ENCODE results near the gene CDKAL1.
"Not testable (repeated sequence)": the region's sequence is repeated elsewhere in the genome, so short reads cannot be mapped to it uniquely, and the experiment has no call there.

CDKAL1 gene

DNA sequence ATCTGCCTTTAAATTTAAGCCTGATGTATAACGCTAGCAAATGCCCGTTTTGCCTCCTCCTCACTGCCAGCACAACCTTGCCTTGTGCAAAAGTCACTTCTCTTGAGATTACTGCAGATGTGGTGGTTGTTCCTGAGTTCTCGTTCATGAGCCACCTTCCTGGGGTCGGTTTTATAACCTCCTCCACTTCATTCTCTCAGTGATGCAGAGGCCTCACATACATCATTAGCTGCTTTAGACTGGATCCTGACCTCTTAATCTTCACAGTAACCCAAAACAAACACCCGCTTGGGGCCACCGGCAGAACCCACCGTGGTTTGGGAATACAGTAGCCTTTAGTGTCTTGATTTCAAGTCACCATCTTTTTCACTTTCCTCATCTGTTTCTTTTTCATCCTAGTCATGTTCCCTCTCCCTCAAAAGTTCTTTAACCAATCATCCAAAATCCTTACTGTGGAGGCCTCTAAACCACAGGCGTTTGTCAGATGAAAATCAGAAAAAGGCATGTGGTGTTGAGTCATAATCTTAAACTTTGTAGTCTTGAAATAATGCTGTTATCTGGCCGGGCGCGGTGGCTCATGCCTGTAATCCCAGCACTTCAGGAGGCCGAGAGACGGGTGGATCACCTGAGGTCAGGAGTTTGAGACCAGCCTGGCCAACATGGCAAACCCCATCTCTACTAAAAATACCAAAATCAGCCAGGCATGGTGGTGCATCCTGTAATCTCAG, 629.0 kb downstream of the CDKAL1 start:
- DNase-seq, result no peak

DNA sequence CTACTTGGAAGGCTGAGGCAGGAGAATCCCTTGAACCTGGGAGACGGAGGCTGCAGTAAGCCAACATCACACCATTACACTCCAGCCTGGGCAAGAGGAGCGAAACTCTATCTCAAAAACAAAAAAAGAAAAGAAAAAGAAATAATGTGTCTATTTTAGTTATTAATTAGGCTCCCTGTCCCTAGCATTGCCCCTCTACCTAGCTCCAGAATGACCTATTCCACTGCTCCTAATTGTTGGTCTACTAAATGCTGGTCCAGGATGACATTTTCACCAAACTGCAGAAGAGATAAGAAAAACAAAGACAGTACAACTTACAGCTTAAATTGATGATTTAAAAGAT, 629.6 kb downstream of the CDKAL1 start:
- no peak for DNase-seq

DNA sequence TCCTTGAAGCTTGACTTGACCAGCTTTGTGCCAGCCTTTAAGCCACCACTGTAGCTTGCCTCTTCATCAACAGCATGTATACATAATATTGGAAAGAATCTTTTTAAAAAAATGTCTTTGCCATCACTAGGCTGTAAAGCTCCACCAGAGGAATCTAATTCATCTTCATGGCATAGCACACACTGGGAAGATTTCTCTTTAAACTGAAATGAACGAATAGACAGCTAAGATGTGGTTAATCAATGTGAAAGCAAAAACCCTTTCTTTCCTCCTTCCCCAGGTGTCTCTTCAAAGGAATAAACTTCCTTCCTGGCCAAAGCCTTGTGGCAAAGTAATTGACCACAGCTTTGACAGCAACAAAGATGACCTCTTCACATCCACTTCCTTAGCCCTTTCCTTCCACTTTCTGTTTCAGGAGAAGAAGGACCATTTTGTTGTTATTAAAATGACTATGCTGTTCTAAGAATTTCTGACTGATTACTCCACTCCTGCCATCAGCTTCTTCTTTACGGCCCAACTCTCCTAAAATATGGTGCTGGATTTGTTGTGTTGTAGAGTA, 630.6 kb downstream of the CDKAL1 start:
- no peak for DNase-seq

DNA sequence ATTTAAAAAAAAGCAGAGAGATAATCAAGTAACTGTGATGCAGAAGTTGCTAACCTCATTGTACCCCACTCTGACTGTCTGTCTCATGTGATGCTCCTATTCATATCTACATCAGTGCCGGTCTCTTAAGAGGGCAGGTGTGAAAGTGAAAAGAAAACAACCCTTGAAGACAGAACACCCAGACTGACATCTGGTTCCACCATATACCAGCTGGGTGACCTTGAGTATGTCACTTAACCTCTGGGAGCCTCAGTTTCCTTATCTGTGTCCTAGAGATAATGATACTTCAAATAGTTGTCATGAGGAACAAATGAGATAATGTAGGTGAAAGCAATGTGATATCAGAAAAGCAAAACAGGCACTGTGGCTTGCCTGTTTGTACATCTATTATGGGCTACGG, 632.5 kb downstream of the CDKAL1 start:
- DNase-seq, result no peak

GRCh38 chr6:21167790-21168189, 633.5 kb downstream of the CDKAL1 start:
- DNase-seq, result no peak

GRCh38 chr6:21171801-21172200, 637.5 kb downstream of the CDKAL1 start:
- no peak for DNase-seq

DNA sequence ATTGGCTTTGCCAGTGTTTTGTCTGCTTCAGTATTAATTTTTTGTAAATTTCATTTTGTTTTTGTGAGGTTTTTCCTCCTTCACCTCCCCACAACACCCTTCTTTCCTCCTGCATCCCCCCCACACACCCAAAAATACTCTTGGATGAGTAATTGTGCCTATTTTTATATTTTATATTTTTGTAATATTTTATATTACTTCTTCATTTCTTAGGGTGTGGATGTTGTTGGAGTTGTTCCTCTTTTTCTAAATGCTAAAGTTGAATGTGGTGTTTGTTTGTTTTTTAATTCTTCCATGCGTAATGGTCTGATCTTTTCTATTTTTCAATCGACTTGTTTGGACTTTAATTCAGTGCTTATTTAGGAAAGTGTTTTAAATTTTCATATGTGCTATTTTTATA, 638.8 kb downstream of the CDKAL1 start:
- DNase-seq, result no peak

DNA sequence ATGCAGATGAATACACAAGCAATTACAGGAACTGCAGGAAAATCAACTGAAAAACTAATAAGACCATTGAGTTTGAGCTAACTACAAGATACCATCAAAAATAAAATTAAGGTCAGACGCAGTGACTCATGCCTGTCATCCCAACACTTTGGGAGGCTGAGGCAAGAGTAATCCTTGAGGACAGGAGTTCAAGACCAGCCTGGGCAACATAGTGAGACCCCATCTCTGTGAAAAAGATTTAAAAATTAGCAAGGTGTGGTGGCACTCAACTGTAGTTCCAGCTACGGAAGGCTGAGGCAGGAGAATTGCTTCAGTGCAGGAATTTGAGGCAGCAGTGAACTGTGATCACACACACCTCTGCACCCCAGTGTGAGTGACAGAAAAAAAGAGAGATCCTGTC, 639.4 kb downstream of the CDKAL1 start:
- DNase-seq, result no peak

GRCh38 chr6:21176197-21176596, 641.9 kb downstream of the CDKAL1 start:
- no peak for DNase-seq

DNA sequence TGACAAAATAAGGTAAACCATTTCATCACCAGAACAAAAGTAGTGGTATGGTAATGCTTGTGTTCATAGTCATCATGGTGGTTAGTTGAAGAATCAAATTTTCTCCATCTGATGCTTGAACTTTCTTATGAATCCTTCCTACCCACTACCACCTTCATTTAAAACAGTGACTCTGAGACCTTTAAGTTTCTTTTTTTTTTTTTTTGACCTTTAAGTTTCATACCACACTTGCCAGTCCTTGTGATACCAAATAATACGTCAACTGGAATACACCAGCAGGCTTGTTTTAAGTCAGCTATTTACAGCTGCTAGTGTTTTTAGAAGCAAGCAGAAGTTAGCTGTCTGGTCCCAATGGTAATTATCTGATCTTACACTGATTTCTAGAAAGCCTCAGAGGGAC, 645.9 kb downstream of the CDKAL1 start:
- DNase-seq, result no peak

DNA sequence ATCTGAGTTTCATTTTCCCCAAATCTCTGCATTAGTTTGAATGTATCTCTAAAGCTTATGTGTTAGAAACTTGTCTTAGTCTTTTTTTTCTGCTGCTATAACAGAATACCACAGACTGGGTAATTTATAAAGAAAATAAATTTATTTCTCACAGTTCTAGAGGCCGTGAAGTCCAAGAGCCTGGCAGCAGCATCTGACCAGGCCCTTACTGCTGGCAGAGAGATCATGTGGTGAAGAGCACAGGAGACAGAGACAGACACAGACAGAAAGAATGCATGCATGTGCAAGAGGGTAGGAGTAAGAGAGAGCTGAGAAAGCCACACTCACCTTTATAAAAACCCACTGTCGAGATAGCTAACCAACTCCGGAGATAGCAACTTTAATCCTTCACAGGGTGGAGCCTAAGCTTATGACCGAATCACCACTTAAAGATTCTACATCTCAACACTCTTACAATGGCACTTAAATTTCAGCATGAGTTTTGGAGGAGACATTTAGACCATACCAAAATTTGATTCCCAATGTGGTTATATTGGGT, 646.6 kb downstream of the CDKAL1 start:
- no peak for DNase-seq

DNA sequence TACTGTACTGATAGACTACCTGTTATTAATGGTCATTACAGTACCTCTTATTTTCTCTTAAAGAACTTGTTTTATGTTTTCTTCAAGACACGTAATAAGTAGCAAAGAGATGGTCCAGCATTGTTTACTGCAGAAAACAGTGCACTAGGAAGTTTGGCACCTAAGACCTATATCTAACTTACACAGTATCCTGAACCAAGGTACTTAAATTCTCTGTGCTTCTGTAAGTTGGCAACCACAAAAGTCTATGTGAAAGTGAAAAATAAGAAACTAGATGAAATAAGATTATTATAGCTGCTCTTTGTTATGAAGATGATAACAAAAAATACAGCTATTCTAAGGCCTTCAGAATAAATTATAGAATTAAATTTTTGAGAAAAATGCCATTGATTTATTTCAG, 647.6 kb downstream of the CDKAL1 start:
- DNase-seq, result no peak

DNA sequence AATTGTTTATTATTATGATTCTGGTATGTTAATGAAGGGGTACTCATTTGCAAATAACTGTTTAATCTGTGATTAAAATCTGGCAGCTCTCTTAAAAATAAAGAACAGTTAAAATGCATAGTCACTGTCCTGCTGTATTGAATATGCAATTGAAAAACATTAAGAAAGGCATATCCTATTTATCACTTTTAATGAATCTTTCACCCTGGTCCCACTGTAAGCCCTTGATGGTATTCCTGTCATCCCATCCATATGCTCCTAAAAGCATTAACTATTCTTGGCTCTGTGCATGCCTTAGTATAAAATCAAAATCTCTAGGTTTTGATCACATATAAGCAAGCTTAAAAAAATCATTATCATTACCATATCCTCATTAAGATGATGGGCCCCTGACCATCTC, 648.3 kb downstream of the CDKAL1 start:
- no peak for DNase-seq

DNA sequence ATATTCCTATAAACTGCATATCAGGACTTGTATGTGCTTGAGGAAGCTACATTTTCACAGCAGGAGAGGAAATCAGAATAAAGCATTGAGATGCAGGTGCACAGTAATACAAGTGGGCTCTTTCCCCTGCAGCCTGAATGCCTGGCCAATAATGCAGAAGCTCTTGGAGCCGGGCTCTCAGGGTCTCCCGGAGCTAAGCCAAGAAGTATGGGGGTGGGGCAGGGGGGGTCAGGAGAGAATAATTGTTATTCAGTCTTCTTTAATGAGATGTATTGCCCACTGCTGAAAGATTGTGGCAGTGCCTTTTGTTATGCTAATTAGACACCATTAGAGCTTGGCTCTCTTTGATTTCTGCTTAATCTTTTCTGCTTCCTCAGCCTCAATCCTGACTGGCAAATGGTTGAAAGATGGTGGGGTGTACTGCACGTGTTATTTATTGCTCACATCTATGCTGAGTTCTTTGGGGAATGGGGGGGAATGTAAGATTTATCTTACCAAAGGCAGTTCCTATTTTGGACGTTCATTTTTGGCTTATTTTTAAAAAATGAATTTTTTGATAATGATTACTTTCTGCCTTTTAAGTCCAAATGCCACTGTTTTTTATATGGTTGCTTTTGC, 651.7 kb downstream of the CDKAL1 start:
- DNase-seq, result no peak

DNA sequence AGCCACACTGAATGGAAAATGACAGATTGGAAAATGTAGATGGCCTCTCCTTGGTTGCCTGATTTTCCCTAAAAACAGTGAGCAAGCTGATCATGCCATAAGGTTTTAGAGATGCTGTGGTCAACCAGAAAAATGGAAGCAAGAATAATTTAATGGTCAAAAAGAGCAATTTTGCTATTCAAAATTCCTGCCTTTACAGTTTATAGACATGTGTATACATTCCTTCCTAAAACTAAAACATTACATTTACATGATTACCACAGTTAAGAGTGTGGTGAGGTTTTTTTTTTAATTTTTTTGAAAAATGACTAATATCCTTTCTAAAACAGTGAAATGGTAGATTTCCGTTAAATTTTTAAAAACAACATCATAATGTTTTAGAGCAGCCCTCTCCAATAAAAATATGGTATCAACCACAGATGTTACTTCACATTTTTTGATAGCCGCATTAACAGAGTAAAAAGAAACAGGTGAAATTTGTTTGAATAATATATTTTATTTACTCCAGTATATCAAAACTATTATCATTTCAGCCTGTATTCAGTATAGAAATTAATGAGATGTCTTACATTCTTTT, 652.3 kb downstream of the CDKAL1 start:
- no peak for DNase-seq

DNA sequence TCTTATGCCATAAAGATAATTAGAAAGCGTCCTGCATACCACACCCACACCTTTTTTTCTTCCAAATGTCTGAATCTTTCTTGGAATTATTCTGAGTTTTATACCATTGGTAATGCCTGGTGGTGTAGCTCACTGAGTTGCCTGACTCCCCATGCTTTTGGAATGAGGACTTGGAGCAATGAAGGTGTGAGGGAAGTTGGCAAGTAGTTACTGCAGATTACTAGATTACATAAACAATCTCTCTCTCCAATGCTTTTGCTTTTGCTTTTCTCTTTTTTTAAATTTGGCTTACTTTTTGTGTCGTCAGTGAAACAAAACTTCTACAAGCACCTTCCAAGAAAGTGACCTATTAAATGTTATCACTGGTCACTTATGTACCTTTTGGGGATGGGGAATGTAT, 653.2 kb downstream of the CDKAL1 start:
- DNase-seq, result no peak

GRCh38 chr6:21188505-21189223, 654.4 kb downstream of the CDKAL1 start:
- no peak for DNase-seq

DNA sequence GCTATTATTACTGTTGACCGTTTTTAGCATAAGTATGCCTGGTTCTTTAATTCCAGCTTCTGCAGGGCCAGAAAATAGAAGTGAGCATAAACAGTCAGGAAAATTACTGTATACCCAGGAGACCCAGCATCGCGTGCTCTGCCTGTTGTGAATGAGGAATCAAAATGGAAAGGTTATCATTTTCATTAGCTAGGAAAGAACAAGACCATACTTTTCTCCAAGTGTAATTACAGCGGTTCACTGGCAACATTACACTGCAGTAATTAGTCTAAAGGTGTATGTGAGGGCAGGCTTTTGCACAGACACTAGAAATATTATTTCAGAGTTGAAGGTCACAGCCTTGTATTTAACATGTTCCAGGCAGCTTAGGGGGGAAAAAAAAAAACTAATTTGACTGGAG, 655.5 kb downstream of the CDKAL1 start:
- DNase-seq, result no peak

- no peak for DNase-seq
These were observed 656.4 kb downstream of the CDKAL1 start for GRCh38 chr6:21190701-21191100.

- DNase-seq, result no peak
These were observed 659.7 kb downstream of the CDKAL1 start for GRCh38 chr6:21193790-21194475.

DNA sequence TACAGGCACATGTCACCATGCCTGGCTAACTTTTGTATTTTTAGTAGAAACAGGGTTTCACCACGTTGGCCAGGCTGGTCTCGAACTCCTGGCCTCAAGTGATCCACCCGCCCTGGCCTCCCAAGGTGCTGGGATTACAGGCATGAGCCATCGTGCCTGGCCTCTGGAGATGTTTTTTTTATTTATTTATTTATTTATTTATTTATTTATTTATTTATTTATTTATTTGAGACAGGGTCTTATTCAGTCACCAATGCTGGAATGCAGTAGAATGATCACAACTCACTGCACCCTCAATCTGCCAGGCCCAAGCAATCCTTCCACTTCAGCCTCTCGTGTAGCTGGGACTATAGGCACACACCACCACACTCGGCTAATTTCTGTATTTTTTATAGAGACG, 661.0 kb downstream of the CDKAL1 start:
- DNase-seq, result not testable (repeated sequence)

DNA sequence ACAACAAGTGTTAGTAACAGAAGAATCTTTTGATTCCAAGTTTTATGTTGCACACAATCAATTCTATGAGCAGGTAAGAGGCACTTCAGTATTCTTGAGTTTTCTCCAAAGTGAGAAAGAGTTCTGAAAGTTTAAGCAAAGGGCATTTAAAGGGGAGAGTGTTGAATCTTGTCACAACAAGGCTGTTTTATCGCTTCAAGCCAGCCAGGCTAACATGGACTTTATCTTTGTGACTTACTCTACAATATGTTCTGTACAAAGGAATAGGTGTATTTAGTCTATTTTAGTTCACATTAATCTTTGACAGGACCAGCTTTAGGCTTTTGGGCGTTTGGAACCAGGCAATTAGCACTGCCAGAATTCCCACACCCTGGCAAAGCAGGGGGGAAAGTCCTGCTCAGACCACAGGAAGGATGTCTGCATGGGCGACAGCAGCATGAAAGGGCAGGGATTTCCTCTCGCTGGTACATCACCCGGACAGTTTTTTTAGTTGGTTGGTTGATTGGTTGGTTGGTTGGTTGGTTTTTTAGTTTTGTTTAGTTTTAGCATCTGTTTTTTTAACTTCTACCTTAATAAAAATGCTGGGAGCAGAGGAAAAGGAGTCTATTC, 663.9 kb downstream of the CDKAL1 start:
- no peak for DNase-seq

Measured in activated CD4-positive, alpha-beta T cell treated with anti-CD3 and anti-CD28 coated beads, Interleukin-2, amount 50 U/mL, for 4 hours (primary cell).